ENCODE measurements around the gene ZIC5.

DNA sequence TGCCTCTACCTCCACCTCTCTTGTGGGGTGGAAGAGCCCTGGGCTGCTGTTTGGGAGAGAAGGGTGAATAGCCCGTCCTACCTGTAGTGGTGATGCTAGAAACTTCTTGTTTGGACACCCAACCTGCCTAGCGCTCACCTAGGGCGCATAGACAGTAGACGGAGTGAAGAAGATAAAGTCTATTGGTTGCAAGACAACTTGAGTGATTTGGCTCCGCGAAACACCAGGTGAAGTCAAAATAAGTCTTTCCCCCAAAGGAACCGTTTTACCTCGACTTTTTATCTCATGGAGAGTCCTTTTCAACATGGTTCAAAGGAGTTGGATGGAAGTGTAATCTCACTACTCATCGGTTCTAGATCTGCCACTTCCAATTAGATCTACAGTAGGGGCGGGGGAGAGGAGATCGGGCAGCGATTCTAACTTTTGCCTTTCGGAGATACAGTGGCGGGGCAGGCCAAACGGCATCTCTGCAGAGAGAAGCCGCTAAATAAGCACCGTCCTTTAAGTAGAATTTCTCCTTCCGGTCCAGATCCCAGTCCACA, 694 bp upstream of the ZIC5 start:
- TF ChIP-seq, protein P1, sequence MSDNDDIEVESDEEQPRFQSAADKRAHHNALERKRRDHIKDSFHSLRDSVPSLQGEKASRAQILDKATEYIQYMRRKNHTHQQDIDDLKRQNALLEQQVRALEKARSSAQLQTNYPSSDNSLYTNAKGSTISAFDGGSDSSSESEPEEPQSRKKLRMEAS (IDR thresholded peaks at IDR 0.05), result no peak
- TF ChIP-seq, protein P2, sequence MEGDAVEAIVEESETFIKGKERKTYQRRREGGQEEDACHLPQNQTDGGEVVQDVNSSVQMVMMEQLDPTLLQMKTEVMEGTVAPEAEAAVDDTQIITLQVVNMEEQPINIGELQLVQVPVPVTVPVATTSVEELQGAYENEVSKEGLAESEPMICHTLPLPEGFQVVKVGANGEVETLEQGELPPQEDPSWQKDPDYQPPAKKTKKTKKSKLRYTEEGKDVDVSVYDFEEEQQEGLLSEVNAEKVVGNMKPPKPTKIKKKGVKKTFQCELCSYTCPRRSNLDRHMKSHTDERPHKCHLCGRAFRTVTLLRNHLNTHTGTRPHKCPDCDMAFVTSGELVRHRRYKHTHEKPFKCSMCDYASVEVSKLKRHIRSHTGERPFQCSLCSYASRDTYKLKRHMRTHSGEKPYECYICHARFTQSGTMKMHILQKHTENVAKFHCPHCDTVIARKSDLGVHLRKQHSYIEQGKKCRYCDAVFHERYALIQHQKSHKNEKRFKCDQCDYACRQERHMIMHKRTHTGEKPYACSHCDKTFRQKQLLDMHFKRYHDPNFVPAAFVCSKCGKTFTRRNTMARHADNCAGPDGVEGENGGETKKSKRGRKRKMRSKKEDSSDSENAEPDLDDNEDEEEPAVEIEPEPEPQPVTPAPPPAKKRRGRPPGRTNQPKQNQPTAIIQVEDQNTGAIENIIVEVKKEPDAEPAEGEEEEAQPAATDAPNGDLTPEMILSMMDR (IDR thresholded peaks at IDR 0.05; ENCODE audit: low read depth, low read length, missing input control), result no peak
- TF ChIP-seq, protein P3, sequence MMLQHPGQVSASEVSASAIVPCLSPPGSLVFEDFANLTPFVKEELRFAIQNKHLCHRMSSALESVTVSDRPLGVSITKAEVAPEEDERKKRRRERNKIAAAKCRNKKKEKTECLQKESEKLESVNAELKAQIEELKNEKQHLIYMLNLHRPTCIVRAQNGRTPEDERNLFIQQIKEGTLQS (IDR thresholded peaks at IDR 0.05), result no peak
- TF ChIP-seq YY1 (IDR thresholded peaks at IDR 0.05) (no peak), RAD21 (IDR thresholded peaks at IDR 0.05) (no peak), FOXA2 (IDR thresholded peaks at IDR 0.05) (no peak), HNF4G (IDR thresholded peaks at IDR 0.05) (no peak)

All from liver (tissue), 3 donors.